ENCODE data around the gene CTBS.

DNA sequence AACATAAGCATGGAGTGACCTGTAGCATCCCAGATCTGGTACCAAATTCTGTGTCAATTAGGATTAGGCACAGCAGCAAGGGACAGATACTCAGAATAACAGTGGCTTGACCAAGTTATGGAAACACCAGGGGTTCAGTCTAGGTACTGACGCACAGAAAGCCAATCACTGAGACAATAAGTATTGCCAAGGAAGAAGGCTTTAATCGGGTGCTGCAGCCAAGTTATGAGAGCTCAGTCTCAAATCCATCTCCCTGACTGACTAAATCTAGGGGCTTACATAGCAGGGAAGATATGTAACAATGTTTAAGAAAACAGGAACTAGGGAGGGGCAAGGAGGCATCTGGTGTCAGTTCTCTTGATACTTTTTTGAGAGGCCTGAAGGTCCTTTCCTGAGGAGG lies 39.6 kb upstream of the CTBS start:
- TF ChIP-seq, protein P1, sequence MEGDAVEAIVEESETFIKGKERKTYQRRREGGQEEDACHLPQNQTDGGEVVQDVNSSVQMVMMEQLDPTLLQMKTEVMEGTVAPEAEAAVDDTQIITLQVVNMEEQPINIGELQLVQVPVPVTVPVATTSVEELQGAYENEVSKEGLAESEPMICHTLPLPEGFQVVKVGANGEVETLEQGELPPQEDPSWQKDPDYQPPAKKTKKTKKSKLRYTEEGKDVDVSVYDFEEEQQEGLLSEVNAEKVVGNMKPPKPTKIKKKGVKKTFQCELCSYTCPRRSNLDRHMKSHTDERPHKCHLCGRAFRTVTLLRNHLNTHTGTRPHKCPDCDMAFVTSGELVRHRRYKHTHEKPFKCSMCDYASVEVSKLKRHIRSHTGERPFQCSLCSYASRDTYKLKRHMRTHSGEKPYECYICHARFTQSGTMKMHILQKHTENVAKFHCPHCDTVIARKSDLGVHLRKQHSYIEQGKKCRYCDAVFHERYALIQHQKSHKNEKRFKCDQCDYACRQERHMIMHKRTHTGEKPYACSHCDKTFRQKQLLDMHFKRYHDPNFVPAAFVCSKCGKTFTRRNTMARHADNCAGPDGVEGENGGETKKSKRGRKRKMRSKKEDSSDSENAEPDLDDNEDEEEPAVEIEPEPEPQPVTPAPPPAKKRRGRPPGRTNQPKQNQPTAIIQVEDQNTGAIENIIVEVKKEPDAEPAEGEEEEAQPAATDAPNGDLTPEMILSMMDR (IDR thresholded peaks at IDR 0.05; ENCODE audit: low read length), result no peak
- TF ChIP-seq EZH2 (optimal IDR thresholded peaks at IDR 0.05; ENCODE audit: low read depth, low read length), result no peak
- no peak for TF ChIP-seq EZH2phosphoT487 (IDR thresholded peaks at IDR 0.05; ENCODE audit: low read length)

All from MM.1S (cell line).